GM23338 (cell line): ENCODE results near the gene TRIM15. TPM values are rescaled to one million over a fixed set of nuclear protein-coding genes. Genes with fewer than 3 reads are reported as not detected.

Experiments
- ATAC-seq: fragments of 200-7000 bp; cut with Tn5 transposase; 3 replicates; pipeline ENCODE4 v1.9.1; 2020
- DNase-seq: peaks from one replicate; pipeline ENCODE4 v3.0.0-alpha.2; 2015; ENCODE audit warnings: low spot score
- H2AFZ ChIP-seq: fragments of 200-600 bp; sonication (generic); 2 replicates; pipeline ENCODE4 v1.8.0; 2016; ENCODE audit warnings: antibody characterized with exemption, mild to moderate bottlenecking, moderate library complexity
- H3F3A ChIP-seq: fragments of 200-600 bp; sonication (generic); replicated peaks from 2 replicates; pipeline ENCODE4 v1.8.0; 2017; ENCODE audit warnings: antibody characterized with exemption, mixed run types, low read depth
- H3K27ac ChIP-seq: fragments of 200-600 bp; sonication (generic); 2 replicates; pipeline ENCODE4 v1.6.1; 2016; ENCODE audit warnings: low read depth
- H3K27me3 ChIP-seq: fragments of 200-600 bp; sonication (generic); 2 replicates; pipeline ENCODE4 v1.8.0; 2016; ENCODE audit warnings: mild to moderate bottlenecking, mixed run types, moderate library complexity; ENCODE audit not compliant: insufficient read depth
- H3K36me3 ChIP-seq: fragments of 200-600 bp; sonication (generic); 2 replicates; pipeline ENCODE4 v1.8.0; 2016; ENCODE audit warnings: mild to moderate bottlenecking; ENCODE audit not compliant: insufficient read depth
- H3K4me1 ChIP-seq: fragments of 200-600 bp; sonication (generic); 2 replicates; pipeline ENCODE4 v1.8.0; 2016; ENCODE audit warnings: mild to moderate bottlenecking, moderate library complexity; ENCODE audit not compliant: insufficient read depth
- H3K4me2 ChIP-seq: fragments of 200-600 bp; sonication (generic); 2 replicates; pipeline ENCODE4 v1.7.1; 2017; ENCODE audit warnings: mixed run types
- H3K4me3 ChIP-seq: fragments of 200-600 bp; sonication (generic); 2 replicates; pipeline ENCODE4 v1.6.1; 2016; ENCODE audit warnings: mixed run types
- H3K79me2 ChIP-seq: fragments of 200-600 bp; sonication (generic); replicated peaks from 2 replicates; pipeline ENCODE4 v1.8.0; 2017; ENCODE audit warnings: mild to moderate bottlenecking; ENCODE audit not compliant: insufficient read depth
- H3K9me2 ChIP-seq: fragments of 200-600 bp; sonication (generic); 2 replicates; pipeline ENCODE4 v1.8.0; 2017; ENCODE audit not compliant: insufficient read depth
- H4K20me1 ChIP-seq: fragments of 200-600 bp; sonication (generic); replicated peaks from 2 replicates; pipeline ENCODE4 v1.8.0; 2017; ENCODE audit warnings: mild to moderate bottlenecking; ENCODE audit not compliant: insufficient read depth
- H3K27ac Mint-ChIP-seq: 2 replicates; pipeline ENCODE4 v1.8.0; 2020; ENCODE audit warnings: inconsistent platforms, mild to moderate bottlenecking, moderate library complexity, mixed read lengths
- H3K27me3 Mint-ChIP-seq: 3 replicates; pipeline ENCODE4 v1.8.0; 2022; ENCODE audit warnings: low read depth, mild to moderate bottlenecking, moderate library complexity, mixed read lengths, inconsistent platforms; ENCODE audit not compliant: insufficient read depth, poor library complexity
- H3K36me3 Mint-ChIP-seq: 3 replicates; pipeline ENCODE4 v1.8.0; 2021; ENCODE audit warnings: low read depth, mild to moderate bottlenecking, inconsistent platforms, moderate library complexity, mixed read lengths
- H3K4me1 Mint-ChIP-seq: 3 replicates; pipeline ENCODE4 v1.8.0; 2020; ENCODE audit warnings: mild to moderate bottlenecking, inconsistent platforms, mixed read lengths
- H3K4me3 Mint-ChIP-seq: 3 replicates; pipeline ENCODE4 v1.8.0; 2021; ENCODE audit warnings: moderate library complexity, mild to moderate bottlenecking, inconsistent platforms, mixed read lengths
- H3K9me3 Mint-ChIP-seq: 3 replicates; pipeline ENCODE4 v1.8.0; 2020; ENCODE audit warnings: moderate library complexity, mild to moderate bottlenecking, inconsistent platforms, mixed read lengths
- CREB1 ChIP-seq: fragments of 250-450 bp; sonication (Bioruptor Pico); IDR thresholded peaks from 2 replicates; pipeline ENCODE4 v1.5.0; 2020; ENCODE audit warnings: low read depth, mild to moderate bottlenecking, moderate library complexity
- ETS1 ChIP-seq: IDR thresholded peaks from 2 replicates; pipeline ENCODE4 v1.6.1; 2016; ENCODE audit warnings: antibody characterized with exemption
- EZH2phosphoT487 ChIP-seq: fragments of 200-600 bp; sonication (generic); IDR thresholded peaks from one replicate; pipeline ENCODE4 v1.8.1; 2018; ENCODE audit warnings: antibody characterized with exemption; ENCODE audit not compliant: unreplicated experiment
- JUNB ChIP-seq: IDR thresholded peaks from one replicate; pipeline ENCODE4 v1.6.1; 2016; ENCODE audit warnings: antibody characterized with exemption; ENCODE audit not compliant: unreplicated experiment
- NANOG ChIP-seq: IDR thresholded peaks from 2 replicates; pipeline ENCODE4 v1.6.1; 2016; ENCODE audit warnings: antibody characterized with exemption, borderline replicate concordance
- POLR2AphosphoS5 ChIP-seq: IDR thresholded peaks from 2 replicates; pipeline ENCODE4 v1.6.1; 2016; ENCODE audit warnings: antibody characterized with exemption, low read depth
- ZNF114 ChIP-seq: fragments of 250-450 bp; sonication (Bioruptor Pico); IDR thresholded peaks from 2 replicates; pipeline ENCODE4 v1.5.0; 2020; ENCODE audit warnings: mild to moderate bottlenecking, moderate library complexity
- polyA plus RNA-seq: library from polyadenylated mRNA; unstranded; fragments of >200 nt; fragmentation: Nextera tagmentation; extraction: Ambion mirVana; gene quantifications from 2 replicates; pipeline ENCODE4 v1.2.1, GENCODE V29; 2016
- total RNA-seq: library from RNA; depleted of rRNA; stranded (reverse); fragments of >200 nt; shearing (Covaris generic); gene quantifications from 2 replicates; pipeline ENCODE4 v1.2.3, GENCODE V29; 2014
- TF ChIP-seq, protein P1 (sequence below): fragments of 250-450 bp; sonication (Bioruptor Pico); IDR thresholded peaks from 2 replicates; pipeline ENCODE4 v1.5.0; 2020; ENCODE audit warnings: mild to moderate bottlenecking, moderate library complexity
- TF ChIP-seq, protein P2 (sequence below), 2 experiments: fragments of 200-600 bp in 1 of 2; sonication (generic) in 1 of 2; conservative IDR thresholded peaks; 2 replicates each; pipeline versions ENCODE4 v1.5.1 to v1.6.1; 2016 to 2017; ENCODE audit warnings: antibody characterized with exemption in 2 of 2, low read depth in 2 of 2, mild to moderate bottlenecking in 2 of 2, moderate library complexity in 1 of 2

The TRIM15 gene
- total and polyA plus RNA-seq, 2 experiments from 2014 or later: 0.21 to 1.0 TPM

- H4K20me1 ChIP-seq: peaks cover 9% of the 10 kb centered on the region
- no peak overlapping the region for H2AFZ ChIP-seq
- no peak overlapping the region for H3K4me2 ChIP-seq
- H3K27ac ChIP-seq: no peak overlapping the region
- Mint-ChIP-seq H3K27ac (no peak overlapping the region), H3K9me3 (no peaks in the 10 kb centered on the region), H3K36me3 (peaks cover 40% of the 10 kb centered on the region), H3K27me3 (peaks cover 9% of the 10 kb centered on the region), H3K4me3 (no peak overlapping the region), H3K4me1 (no peaks in the 10 kb centered on the region)
- peaks cover 6% of the 10 kb centered on the region; the same call in 1 of the 2 replicates for H3K79me2 ChIP-seq
- H3K27me3 ChIP-seq: no peaks in the 10 kb centered on the region
- H3F3A ChIP-seq: no peaks in the 10 kb centered on the region
- H3K36me3 ChIP-seq: peaks cover 12% of the 10 kb centered on the region
- H3K4me1 ChIP-seq: no peaks in the 10 kb centered on the region
- no peaks in the 10 kb centered on the region for H3K9me2 ChIP-seq
- DNase-seq: no peak
- no peak for ATAC-seq
- no peak for TF ChIP-seq CREB1 (CRISPR knock-in tag)
- no peak for TF ChIP-seq EZH2phosphoT487
- no peak overlapping the region for H3K4me3 ChIP-seq
Measured at GRCh38 chr6:30194797-30195690, 31.7 kb downstream of the TRIM15 start.

GRCh38 chr6:30195951-30196350 is 32.6 kb downstream of the TRIM15 start:
- no peak overlapping the region for H3K4me2 ChIP-seq
- no peak overlapping the region for H3K27ac Mint-ChIP-seq
- no peak overlapping the region for H3K4me3 Mint-ChIP-seq
- no peak for DNase-seq
- no peak for ATAC-seq
- TF ChIP-seq, protein P1, sequence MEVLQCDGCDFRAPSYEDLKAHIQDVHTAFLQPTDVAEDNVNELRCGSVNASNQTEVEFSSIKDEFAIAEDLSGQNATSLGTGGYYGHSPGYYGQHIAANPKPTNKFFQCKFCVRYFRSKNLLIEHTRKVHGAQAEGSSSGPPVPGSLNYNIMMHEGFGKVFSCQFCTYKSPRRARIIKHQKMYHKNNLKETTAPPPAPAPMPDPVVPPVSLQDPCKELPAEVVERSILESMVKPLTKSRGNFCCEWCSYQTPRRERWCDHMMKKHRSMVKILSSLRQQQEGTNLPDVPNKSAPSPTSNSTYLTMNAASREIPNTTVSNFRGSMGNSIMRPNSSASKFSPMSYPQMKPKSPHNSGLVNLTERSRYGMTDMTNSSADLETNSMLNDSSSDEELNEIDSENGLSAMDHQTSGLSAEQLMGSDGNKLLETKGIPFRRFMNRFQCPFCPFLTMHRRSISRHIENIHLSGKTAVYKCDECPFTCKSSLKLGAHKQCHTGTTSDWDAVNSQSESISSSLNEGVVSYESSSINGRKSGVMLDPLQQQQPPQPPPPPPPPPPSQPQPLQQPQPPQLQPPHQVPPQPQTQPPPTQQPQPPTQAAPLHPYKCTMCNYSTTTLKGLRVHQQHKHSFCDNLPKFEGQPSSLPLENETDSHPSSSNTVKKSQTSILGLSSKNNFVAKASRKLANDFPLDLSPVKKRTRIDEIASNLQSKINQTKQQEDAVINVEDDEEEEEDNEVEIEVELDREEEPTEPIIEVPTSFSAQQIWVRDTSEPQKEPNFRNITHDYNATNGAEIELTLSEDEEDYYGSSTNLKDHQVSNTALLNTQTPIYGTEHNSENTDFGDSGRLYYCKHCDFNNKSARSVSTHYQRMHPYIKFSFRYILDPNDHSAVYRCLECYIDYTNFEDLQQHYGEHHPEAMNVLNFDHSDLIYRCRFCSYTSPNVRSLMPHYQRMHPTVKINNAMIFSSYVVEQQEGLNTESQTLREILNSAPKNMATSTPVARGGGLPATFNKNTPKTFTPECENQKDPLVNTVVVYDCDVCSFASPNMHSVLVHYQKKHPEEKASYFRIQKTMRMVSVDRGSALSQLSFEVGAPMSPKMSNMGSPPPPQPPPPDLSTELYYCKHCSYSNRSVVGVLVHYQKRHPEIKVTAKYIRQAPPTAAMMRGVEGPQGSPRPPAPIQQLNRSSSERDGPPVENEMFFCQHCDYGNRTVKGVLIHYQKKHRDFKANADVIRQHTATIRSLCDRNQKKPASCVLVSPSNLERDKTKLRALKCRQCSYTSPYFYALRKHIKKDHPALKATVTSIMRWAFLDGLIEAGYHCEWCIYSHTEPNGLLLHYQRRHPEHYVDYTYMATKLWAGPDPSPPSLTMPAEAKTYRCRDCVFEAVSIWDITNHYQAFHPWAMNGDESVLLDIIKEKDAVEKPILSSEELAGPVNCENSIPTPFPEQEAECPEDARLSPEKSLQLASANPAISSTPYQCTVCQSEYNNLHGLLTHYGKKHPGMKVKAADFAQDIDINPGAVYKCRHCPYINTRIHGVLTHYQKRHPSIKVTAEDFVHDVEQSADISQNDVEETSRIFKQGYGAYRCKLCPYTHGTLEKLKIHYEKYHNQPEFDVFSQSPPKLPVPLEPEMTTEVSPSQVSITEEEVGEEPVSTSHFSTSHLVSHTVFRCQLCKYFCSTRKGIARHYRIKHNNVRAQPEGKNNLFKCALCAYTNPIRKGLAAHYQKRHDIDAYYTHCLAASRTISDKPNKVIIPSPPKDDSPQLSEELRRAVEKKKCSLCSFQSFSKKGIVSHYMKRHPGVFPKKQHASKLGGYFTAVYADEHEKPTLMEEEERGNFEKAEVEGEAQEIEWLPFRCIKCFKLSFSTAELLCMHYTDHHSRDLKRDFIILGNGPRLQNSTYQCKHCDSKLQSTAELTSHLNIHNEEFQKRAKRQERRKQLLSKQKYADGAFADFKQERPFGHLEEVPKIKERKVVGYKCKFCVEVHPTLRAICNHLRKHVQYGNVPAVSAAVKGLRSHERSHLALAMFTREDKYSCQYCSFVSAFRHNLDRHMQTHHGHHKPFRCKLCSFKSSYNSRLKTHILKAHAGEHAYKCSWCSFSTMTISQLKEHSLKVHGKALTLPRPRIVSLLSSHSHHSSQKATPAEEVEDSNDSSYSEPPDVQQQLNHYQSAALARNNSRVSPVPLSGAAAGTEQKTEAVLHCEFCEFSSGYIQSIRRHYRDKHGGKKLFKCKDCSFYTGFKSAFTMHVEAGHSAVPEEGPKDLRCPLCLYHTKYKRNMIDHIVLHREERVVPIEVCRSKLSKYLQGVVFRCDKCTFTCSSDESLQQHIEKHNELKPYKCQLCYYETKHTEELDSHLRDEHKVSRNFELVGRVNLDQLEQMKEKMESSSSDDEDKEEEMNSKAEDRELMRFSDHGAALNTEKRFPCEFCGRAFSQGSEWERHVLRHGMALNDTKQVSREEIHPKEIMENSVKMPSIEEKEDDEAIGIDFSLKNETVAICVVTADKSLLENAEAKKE (CRISPR knock-in tag): no peak
- TF ChIP-seq JUNB: no peak
- no peak for TF ChIP-seq ZNF114
- TF ChIP-seq, protein P2, sequence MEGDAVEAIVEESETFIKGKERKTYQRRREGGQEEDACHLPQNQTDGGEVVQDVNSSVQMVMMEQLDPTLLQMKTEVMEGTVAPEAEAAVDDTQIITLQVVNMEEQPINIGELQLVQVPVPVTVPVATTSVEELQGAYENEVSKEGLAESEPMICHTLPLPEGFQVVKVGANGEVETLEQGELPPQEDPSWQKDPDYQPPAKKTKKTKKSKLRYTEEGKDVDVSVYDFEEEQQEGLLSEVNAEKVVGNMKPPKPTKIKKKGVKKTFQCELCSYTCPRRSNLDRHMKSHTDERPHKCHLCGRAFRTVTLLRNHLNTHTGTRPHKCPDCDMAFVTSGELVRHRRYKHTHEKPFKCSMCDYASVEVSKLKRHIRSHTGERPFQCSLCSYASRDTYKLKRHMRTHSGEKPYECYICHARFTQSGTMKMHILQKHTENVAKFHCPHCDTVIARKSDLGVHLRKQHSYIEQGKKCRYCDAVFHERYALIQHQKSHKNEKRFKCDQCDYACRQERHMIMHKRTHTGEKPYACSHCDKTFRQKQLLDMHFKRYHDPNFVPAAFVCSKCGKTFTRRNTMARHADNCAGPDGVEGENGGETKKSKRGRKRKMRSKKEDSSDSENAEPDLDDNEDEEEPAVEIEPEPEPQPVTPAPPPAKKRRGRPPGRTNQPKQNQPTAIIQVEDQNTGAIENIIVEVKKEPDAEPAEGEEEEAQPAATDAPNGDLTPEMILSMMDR (conservative IDR thresholded peaks at IDR 0.05; ENCODE audit: low read depth in 2 of 2): no peak
- TF ChIP-seq CREB1 (CRISPR knock-in tag): no peak
- TF ChIP-seq POLR2AphosphoS5: no peak
- no peak for TF ChIP-seq NANOG
- TF ChIP-seq ETS1: no peak
- peaks cover 12% of the 10 kb centered on the region for H3K36me3 ChIP-seq
- H3K79me2 ChIP-seq: peaks cover 13% of the 10 kb centered on the region
- no peak overlapping the region for H3K4me3 ChIP-seq
- H3K4me1 ChIP-seq: peaks cover 2% of the 10 kb centered on the region; the same call in 1 of the 2 replicates
- H3K27me3 Mint-ChIP-seq: peaks cover 9% of the 10 kb centered on the region
- H3F3A ChIP-seq: no peaks in the 10 kb centered on the region
- no peak overlapping the region for H2AFZ ChIP-seq
- H3K36me3 Mint-ChIP-seq: peaks cover 41% of the 10 kb centered on the region
- no peaks in the 10 kb centered on the region for H3K27me3 ChIP-seq
- peaks cover 4% of the 10 kb centered on the region; the same call in 1 of the 3 replicates for H3K4me1 Mint-ChIP-seq
- no peaks in the 10 kb centered on the region for H3K9me2 ChIP-seq
- no peaks in the 10 kb centered on the region for H3K9me3 Mint-ChIP-seq
- no peak overlapping the region for H3K27ac ChIP-seq
- H4K20me1 ChIP-seq: peaks cover 18% of the 10 kb centered on the region
